ENCODE measurements around the gene KLHL7.
"Not testable (repeated sequence)": the region's sequence is repeated elsewhere in the genome, so short reads cannot be mapped to it uniquely, and the experiment has no call there.

Gene KLHL7

DNA sequence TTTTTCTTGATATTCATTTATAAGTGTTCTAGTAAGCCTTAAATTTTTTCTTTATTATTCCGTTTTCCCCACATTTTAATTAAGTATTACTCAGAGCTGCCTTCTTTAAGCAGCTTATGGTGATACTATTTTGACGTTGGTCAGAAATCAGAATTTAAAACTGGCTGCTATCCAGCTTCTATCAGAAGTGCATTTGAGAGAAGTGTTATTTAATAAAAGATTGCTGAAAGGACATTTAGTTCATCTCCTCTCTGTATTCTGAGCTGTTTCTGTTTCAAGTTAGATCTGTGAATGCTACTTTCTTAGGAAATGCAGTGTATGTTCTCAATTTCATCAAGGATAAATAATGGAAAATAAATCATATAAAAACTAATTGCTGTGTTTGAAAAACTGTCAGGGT is 17.4 kb downstream of the KLHL7 start:
- H3K27ac ChIP-seq: no peak overlapping the region
- no peak for TF ChIP-seq ZFX (IDR thresholded peaks at IDR 0.05)
- TF ChIP-seq, protein P1, sequence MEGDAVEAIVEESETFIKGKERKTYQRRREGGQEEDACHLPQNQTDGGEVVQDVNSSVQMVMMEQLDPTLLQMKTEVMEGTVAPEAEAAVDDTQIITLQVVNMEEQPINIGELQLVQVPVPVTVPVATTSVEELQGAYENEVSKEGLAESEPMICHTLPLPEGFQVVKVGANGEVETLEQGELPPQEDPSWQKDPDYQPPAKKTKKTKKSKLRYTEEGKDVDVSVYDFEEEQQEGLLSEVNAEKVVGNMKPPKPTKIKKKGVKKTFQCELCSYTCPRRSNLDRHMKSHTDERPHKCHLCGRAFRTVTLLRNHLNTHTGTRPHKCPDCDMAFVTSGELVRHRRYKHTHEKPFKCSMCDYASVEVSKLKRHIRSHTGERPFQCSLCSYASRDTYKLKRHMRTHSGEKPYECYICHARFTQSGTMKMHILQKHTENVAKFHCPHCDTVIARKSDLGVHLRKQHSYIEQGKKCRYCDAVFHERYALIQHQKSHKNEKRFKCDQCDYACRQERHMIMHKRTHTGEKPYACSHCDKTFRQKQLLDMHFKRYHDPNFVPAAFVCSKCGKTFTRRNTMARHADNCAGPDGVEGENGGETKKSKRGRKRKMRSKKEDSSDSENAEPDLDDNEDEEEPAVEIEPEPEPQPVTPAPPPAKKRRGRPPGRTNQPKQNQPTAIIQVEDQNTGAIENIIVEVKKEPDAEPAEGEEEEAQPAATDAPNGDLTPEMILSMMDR (conservative IDR thresholded peaks at IDR 0.05): no peak

DNA sequence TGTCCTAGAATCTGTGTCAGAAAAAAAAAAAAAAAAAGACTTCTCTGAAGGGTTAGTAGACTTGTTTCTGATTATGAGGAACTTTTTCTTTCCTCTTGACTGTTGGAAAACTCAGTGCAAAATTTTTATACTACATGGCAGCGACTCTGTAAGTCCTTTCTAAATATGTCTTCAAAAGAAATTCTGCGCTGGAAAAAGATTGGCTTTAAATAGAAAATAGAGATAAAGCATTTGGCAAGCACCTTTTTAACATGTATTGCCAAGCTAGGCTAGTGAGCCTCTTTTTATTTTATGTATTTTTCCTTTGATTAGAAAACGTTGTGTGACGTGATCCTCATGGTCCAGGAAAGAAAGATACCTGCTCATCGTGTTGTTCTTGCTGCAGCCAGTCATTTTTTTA is 17.9 kb downstream of the KLHL7 start:
- TF ChIP-seq ZFX (IDR thresholded peaks at IDR 0.05): no peak
- TF ChIP-seq, protein P1 (conservative IDR thresholded peaks at IDR 0.05): no peak
- H3K27ac ChIP-seq: no peak overlapping the region

DNA sequence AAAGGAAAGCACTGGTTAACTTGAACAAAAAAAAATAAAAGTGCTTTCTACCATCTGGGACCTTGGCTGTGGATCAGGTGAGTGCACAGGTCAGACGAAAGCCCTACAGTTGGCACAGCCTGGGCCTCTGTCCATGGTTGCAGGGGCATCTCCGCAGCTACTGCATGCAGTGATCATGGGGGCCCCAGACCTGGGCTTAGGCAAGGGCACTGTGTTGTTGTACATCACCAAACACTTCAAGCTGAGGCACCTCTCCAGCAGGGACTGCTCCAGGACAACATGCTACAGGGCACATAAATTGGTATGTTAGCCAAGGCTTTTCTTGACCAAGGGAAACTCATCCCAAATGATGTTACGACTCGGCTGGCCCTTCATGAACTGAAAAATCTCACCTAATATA is 23.5 kb downstream of the KLHL7 start:
- no peak overlapping the region for H3K27ac ChIP-seq
- TF ChIP-seq, protein P1 (conservative IDR thresholded peaks at IDR 0.05): no peak
- no peak for TF ChIP-seq ZFX (IDR thresholded peaks at IDR 0.05)

DNA sequence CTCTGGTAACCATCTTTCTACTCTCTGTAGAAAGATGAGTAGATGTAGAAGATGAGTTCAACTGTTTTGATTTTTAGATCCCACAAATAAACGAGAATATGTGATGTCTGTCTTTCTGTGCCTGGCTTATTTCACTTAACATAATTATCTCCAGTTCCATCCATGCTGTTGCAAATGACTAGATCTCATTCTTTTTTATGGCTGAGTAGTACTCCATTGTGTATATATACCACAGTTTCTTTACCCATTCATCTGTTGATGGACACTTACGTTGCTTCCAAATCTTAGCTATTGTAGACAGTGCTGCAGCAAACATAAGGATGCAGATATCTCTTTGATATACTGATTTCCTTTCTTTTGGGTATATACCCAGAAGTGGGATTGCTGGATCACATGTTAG is 26.2 kb downstream of the KLHL7 start:
- not testable (repeated sequence) for H3K27ac ChIP-seq

GRCh38 chr7:23133797-23134196 is 28.2 kb downstream of the KLHL7 start:
- no peak overlapping the region for H3K27ac ChIP-seq
- TF ChIP-seq ZFX (IDR thresholded peaks at IDR 0.05): no peak
- TF ChIP-seq, protein P1 (conservative IDR thresholded peaks at IDR 0.05): no peak

DNA sequence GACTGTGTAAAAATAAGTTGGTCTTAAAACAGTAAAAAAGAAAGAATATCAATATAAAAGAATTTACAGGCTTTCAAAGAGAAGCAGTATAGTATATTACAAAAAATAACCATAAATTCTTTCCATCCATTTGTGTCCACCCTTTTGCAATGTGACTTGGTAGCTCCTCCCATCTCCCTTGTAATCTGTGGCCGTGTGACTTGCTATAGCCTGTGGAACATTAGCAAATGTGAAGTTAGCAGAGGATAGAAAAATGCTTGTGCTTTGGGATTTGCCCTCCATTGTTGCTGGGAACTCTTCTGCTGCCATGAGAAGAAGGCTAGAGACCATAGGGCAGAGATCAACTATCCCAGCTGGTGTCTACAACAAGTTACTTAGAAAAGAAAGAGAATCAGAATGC is 30.2 kb downstream of the KLHL7 start:
- TF ChIP-seq ZFX (IDR thresholded peaks at IDR 0.05): no peak
- TF ChIP-seq, protein P1 (conservative IDR thresholded peaks at IDR 0.05): no peak

GRCh38 chr7:23136216-23136615 is 30.6 kb downstream of the KLHL7 start:
- TF ChIP-seq, protein P1 (conservative IDR thresholded peaks at IDR 0.05): no peak
- no peak for TF ChIP-seq ZFX (IDR thresholded peaks at IDR 0.05)
- no peak overlapping the region for H3K27ac ChIP-seq

More for the DNA sequence above, 30.2 kb downstream of the KLHL7 start:
- H3K27ac ChIP-seq: no peak overlapping the region

- H3K27ac ChIP-seq: no peak overlapping the region
- TF ChIP-seq, protein P1 (conservative IDR thresholded peaks at IDR 0.05): no peak
- no peak for TF ChIP-seq ZFX (IDR thresholded peaks at IDR 0.05)
Measured at GRCh38 chr7:23157679-23158078, 52.1 kb downstream of the KLHL7 start.

All from C4-2B (cell line).